ENCODE measurements around the gene HHIP.

DNA sequence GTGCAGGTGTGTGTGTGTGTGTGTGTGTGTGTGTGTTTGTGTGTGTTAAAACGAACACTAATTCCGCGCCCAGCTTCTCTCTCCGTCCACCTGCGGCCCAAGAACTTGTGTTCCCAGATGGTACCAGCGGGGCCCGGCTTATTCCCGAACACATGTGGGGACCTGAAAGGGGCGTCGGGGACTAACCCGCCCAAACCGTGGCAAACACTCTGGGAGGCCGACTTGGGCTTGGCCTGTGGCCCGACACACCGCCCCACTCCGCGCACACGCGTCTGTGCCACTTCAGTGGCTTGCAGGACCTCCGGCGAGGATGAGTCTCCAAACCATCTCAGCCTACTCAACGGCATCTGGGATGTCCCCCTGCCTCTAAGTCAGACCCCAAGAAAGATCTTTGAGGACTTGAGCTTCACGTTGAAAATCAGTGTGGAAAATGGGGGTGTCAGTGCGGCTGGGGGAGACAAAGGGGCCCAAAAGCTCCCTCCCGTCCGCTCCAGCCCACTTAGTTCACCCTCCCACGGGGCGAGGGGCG is 790 bp upstream of the HHIP start:
- no peak for TF ChIP-seq EZH2 (IDR thresholded peaks at IDR 0.05; ENCODE audit: borderline replicate concordance, insufficient read depth, low read depth, low read length, poor library complexity, severe bottlenecking)
- TF ChIP-seq, protein P1, sequence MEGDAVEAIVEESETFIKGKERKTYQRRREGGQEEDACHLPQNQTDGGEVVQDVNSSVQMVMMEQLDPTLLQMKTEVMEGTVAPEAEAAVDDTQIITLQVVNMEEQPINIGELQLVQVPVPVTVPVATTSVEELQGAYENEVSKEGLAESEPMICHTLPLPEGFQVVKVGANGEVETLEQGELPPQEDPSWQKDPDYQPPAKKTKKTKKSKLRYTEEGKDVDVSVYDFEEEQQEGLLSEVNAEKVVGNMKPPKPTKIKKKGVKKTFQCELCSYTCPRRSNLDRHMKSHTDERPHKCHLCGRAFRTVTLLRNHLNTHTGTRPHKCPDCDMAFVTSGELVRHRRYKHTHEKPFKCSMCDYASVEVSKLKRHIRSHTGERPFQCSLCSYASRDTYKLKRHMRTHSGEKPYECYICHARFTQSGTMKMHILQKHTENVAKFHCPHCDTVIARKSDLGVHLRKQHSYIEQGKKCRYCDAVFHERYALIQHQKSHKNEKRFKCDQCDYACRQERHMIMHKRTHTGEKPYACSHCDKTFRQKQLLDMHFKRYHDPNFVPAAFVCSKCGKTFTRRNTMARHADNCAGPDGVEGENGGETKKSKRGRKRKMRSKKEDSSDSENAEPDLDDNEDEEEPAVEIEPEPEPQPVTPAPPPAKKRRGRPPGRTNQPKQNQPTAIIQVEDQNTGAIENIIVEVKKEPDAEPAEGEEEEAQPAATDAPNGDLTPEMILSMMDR (IDR thresholded peaks at IDR 0.05), result no peak

Data from B cell (primary cell).